Superior temporal gyrus (tissue), 1 donor: Measurements from ENCODE around the gene WASF2.

Experiments
- DNase-seq: peaks from one replicate; pipeline ENCODE4 v3.0.0-alpha.2; 2016; ENCODE audit errors: extremely low spot score

Gene WASF2

GRCh38 chr1:27358038-27358927, 131.7 kb downstream of the WASF2 start:
- DNase-seq = no peak

- DNase-seq = peak; percentile 45
These were observed 132.5 kb downstream of the WASF2 start for GRCh38 chr1:27357281-27358037.

- DNase-seq = no peak
These were observed 133.2 kb downstream of the WASF2 start for GRCh38 chr1:27356619-27357280.

- DNase-seq = no peak
These were observed 133.7 kb downstream of the WASF2 start for GRCh38 chr1:27356277-27356618.

GRCh38 chr1:27355683-27356082, 134.3 kb downstream of the WASF2 start:
- no peak for DNase-seq
